ENCODE data around the gene CADPS2.

The CADPS2 gene

DNA sequence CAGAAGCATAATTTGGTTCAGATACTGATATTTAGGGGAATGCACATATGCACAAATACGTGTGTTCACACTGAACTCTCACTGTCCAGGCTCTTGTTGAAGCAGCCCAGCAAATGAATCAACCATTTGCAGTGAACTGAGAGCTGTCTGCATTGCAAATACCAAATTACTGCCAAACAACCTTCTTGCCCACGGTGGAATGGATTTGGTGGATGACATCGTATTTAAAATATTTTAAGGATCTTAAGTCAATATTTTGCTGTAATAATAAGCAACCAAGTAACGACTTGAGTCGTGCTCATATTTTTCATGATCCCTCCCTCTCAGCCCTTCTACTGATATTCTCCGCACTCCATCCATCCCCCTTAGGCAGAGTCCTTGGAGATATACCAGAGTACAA, 473.8 kb downstream of the CADPS2 start:
- Histone ChIP-seq H3K36me3 (no peaks in the 10 kb centered on the region), H3K27ac (no peak overlapping the region), H3K9me3 (ENCODE audit: severe bottlenecking) (no peaks in the 10 kb centered on the region), H3K4me3 (ENCODE audit: low read depth, low read length) (no peak overlapping the region), H3K27me3 (ENCODE audit: insufficient read depth, low read depth, severe bottlenecking) (no peaks in the 10 kb centered on the region)
- DNase-seq, result no peak
- TF ChIP-seq, protein P1, sequence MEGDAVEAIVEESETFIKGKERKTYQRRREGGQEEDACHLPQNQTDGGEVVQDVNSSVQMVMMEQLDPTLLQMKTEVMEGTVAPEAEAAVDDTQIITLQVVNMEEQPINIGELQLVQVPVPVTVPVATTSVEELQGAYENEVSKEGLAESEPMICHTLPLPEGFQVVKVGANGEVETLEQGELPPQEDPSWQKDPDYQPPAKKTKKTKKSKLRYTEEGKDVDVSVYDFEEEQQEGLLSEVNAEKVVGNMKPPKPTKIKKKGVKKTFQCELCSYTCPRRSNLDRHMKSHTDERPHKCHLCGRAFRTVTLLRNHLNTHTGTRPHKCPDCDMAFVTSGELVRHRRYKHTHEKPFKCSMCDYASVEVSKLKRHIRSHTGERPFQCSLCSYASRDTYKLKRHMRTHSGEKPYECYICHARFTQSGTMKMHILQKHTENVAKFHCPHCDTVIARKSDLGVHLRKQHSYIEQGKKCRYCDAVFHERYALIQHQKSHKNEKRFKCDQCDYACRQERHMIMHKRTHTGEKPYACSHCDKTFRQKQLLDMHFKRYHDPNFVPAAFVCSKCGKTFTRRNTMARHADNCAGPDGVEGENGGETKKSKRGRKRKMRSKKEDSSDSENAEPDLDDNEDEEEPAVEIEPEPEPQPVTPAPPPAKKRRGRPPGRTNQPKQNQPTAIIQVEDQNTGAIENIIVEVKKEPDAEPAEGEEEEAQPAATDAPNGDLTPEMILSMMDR (IDR thresholded peaks at IDR 0.05; ENCODE audit: low read depth, low read length), result no peak

DNA sequence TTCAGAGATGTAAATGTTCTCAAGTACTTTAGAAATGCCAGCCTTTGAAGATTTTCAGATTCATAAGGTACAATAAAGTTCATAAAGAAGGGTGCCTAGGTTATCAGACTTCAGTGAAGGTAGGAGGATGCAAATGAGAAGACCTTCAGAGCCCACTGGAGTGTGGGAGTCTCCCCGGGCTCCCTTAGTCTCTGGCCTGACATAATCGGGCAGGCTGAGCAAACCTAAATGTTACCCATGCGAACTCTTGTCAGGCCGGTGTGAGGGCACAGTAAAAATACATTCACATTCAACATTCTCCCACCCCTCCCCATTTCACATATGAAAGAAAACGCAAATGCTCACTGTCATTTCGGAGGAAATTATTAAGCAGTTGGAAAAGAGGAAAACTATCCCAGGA, 479.1 kb downstream of the CADPS2 start:
- TF ChIP-seq, protein P1 (IDR thresholded peaks at IDR 0.05; ENCODE audit: low read depth, low read length), result no peak
- no peak overlapping the region for H3K27ac ChIP-seq
- no peaks in the 10 kb centered on the region for H3K27me3 ChIP-seq (ENCODE audit: insufficient read depth, low read depth, severe bottlenecking)
- DNase-seq, result no peak
- H3K9me3 ChIP-seq (ENCODE audit: severe bottlenecking), result no peaks in the 10 kb centered on the region
- H3K36me3 ChIP-seq, result no peaks in the 10 kb centered on the region
- no peak overlapping the region for H3K4me3 ChIP-seq (ENCODE audit: low read depth, low read length)

DNA sequence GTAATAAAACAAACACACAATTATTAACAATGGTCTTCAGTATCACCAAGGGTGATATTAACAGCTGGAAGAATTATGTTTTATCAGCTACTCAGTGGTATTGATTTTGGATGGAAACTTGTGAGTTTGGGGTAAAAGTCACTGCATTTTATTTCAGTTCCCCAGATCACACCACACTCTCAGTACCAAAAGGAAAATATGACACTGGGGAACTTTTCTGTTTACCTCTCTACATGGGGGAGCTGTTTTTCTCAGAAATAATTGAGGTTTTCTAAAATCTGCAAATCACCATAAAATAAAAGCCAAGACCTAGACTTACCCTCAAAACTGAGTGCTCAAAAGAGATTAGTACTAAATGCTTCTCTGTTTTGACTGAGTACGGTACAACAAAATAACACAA, 483.1 kb downstream of the CADPS2 start:
- DNase-seq, result no peak

DNA sequence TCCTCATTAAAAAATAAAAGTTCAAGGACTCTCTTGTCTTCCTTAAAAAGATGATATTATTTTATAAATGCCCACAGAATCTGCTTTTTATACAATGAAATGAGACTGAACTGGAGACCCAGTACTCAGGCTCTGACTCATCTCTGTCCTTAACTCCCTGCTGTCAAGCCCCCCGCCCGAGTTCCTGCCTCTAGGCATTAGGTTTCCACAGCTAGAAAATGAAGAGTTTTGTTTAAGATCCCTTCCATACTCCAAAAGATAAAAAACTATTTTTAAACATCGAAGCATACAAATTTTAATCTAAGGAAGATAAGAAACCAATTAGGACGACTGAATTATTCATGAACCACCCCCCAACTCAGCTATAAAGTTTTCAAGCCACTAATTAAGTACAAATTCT, 484.0 kb downstream of the CADPS2 start:
- Histone ChIP-seq H3K27me3 (ENCODE audit: insufficient read depth, low read depth, severe bottlenecking) (no peaks in the 10 kb centered on the region), H3K36me3 (no peaks in the 10 kb centered on the region), H3K27ac (no peak overlapping the region), H3K4me3 (ENCODE audit: low read depth, low read length) (no peak overlapping the region), H3K9me3 (ENCODE audit: severe bottlenecking) (no peaks in the 10 kb centered on the region)
- TF ChIP-seq, protein P1 (IDR thresholded peaks at IDR 0.05; ENCODE audit: low read depth, low read length), result no peak
- DNase-seq, result no peak

More for the DNA sequence above, 483.1 kb downstream of the CADPS2 start:
- TF ChIP-seq, protein P1 (IDR thresholded peaks at IDR 0.05; ENCODE audit: low read depth, low read length), result no peak
- H3K36me3 ChIP-seq, result no peaks in the 10 kb centered on the region
- no peaks in the 10 kb centered on the region for H3K27me3 ChIP-seq (ENCODE audit: insufficient read depth, low read depth, severe bottlenecking)
- no peak overlapping the region for H3K4me3 ChIP-seq (ENCODE audit: low read depth, low read length)
- no peak overlapping the region for H3K27ac ChIP-seq
- H3K9me3 ChIP-seq (ENCODE audit: severe bottlenecking), result no peaks in the 10 kb centered on the region

DNA sequence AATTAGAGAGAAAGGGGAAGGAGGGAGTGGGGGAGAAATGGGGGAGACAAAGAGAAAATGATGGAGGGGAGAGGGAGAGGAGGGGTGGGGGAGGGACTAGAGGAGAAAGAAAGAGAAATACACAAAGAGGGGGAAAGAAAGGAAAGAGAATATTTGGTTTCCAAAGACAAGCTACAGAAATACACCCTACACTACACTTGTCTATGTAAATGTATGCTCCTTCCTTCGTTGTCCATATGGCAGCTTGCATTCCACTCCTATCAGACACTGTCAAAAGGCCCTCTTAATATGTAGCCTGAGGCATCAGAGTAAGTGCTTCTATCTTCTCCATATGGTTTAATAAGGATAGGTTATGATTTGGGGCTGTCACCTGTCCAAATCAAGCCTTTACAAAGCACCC, 488.9 kb downstream of the CADPS2 start:
- H3K27me3 ChIP-seq (ENCODE audit: insufficient read depth, low read depth, severe bottlenecking), result no peaks in the 10 kb centered on the region
- no peak for DNase-seq
- H3K36me3 ChIP-seq, result no peaks in the 10 kb centered on the region
- no peak overlapping the region for H3K27ac ChIP-seq
- H3K4me3 ChIP-seq (ENCODE audit: low read depth, low read length), result no peak overlapping the region
- TF ChIP-seq, protein P1 (IDR thresholded peaks at IDR 0.05; ENCODE audit: low read depth, low read length), result no peak
- H3K9me3 ChIP-seq (ENCODE audit: severe bottlenecking), result no peaks in the 10 kb centered on the region

DNA sequence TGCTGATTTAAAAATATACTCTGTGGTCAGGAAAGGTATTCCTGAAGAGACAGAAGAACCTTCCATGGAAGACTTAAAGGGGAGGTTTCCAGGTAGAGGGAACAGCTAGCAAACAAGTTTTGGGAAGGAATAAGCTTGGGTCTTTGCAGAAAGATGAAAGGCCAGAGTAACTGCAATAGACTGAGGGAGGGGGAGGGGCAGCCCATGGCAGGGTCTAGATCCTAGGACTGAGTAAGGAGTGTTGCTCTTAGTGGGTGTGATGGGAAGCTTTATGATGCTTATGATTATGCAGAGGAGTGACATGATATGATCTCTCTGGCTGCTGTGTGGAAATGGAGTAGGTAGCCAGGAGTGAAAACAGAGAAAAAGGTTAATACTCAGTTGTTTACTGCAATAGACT, 491.7 kb downstream of the CADPS2 start:
- DNase-seq, result no peak
- H3K36me3 ChIP-seq, result no peaks in the 10 kb centered on the region

More for the DNA sequence above, 491.7 kb downstream of the CADPS2 start:
- H3K9me3 ChIP-seq (ENCODE audit: severe bottlenecking), result no peaks in the 10 kb centered on the region
- TF ChIP-seq, protein P1 (IDR thresholded peaks at IDR 0.05; ENCODE audit: low read depth, low read length), result no peak
- no peak overlapping the region for H3K4me3 ChIP-seq (ENCODE audit: low read depth, low read length)
- no peaks in the 10 kb centered on the region for H3K27me3 ChIP-seq (ENCODE audit: insufficient read depth, low read depth, severe bottlenecking)
- no peak overlapping the region for H3K27ac ChIP-seq
